OCI-LY7 (cell line): ENCODE measurements around the gene CFP. TPM values are rescaled to one million over a fixed set of nuclear protein-coding genes. Genes with fewer than 3 reads are reported as not detected.

ENCODE experiments used
- BruUV-seq: library from RNA; stranded (reverse); fragments of 400-500 nt; replicated peaks from 2 replicates; lab custom pipeline; 2021; lab: Mats Ljungman, UMichigan
- CTCF ChIA-PET: fragments of 300-600 bp; sonication (Branson Sonifier 250); formaldehyde crosslinking; loops from one replicate; lab custom pipeline; 2022; ENCODE audit warnings: antibody characterized with exemption; ENCODE audit not compliant: unreplicated experiment; lab: Charles Lee
- POLR2A ChIA-PET: fragments of 300-600 bp; sonication (Branson Sonifier 250); formaldehyde crosslinking; loops from one replicate; lab custom pipeline; 2022; ENCODE audit warnings: antibody characterized with exemption; lab: Charles Lee
- DNase-seq: peaks from one replicate; pipeline ENCODE4 v3.0.0-alpha.2; 2015; ENCODE audit warnings: low spot score
- H2AFZ ChIP-seq: fragments of 200-600 bp; sonication (generic), shearing (Covaris generic); 2 replicates; pipeline ENCODE4 v1.6.1; 2014; ENCODE audit warnings: mild to moderate bottlenecking, antibody characterized with exemption, low read length, moderate library complexity
- H3K27ac ChIP-seq: fragments of 200-600 bp; sonication (generic); 2 replicates; pipeline ENCODE4 v1.5.1; 2014; ENCODE audit warnings: mixed run types, low read depth, mild to moderate bottlenecking, moderate library complexity, low read length, inconsistent platforms; ENCODE audit not compliant: poor library complexity, severe bottlenecking
- H3K36me3 ChIP-seq: fragments of 200-600 bp; sonication (generic); 2 replicates; pipeline ENCODE4 v1.6.1; 2014; ENCODE audit warnings: mild to moderate bottlenecking, antibody characterized with exemption, low read length, moderate library complexity, mixed read lengths; ENCODE audit not compliant: insufficient read depth
- H3K4me1 ChIP-seq: fragments of 200-600 bp; sonication (generic); 2 replicates; pipeline ENCODE4 v1.5.1; 2014; ENCODE audit warnings: mild to moderate bottlenecking, low read length; ENCODE audit not compliant: insufficient read depth, poor library complexity, severe bottlenecking
- H3K4me2 ChIP-seq: fragments of 200-600 bp; sonication (generic); 2 replicates; pipeline ENCODE4 v1.6.1; 2014; ENCODE audit warnings: mild to moderate bottlenecking, low read length
- H3K4me3 ChIP-seq: fragments of 200-600 bp; sonication (generic); 2 replicates; pipeline ENCODE4 v1.5.1; 2014; ENCODE audit warnings: mild to moderate bottlenecking, low read depth, low read length; ENCODE audit not compliant: poor library complexity, severe bottlenecking
- H3K79me2 ChIP-seq: fragments of 200-600 bp; sonication (generic); 2 replicates; pipeline ENCODE4 v1.6.1; 2016; ENCODE audit warnings: low read depth, mild to moderate bottlenecking, low read length, moderate library complexity, mixed read lengths; ENCODE audit not compliant: insufficient read depth
- H3K9me2 ChIP-seq: fragments of 200-600 bp; sonication (generic); 2 replicates; pipeline ENCODE4 v1.6.1; 2016; ENCODE audit warnings: mild to moderate bottlenecking, low read length, mixed read lengths; ENCODE audit not compliant: insufficient read depth
- H3K9me3 ChIP-seq: fragments of 200-600 bp; sonication (generic); 2 replicates; pipeline ENCODE4 v1.6.1; 2014; ENCODE audit warnings: mild to moderate bottlenecking, mixed run types, low read length, mixed read lengths
- H4K20me1 ChIP-seq: fragments of 200-600 bp; sonication (generic); 2 replicates; pipeline ENCODE4 v1.6.1; 2014; ENCODE audit warnings: mild to moderate bottlenecking, antibody characterized with exemption, low read length, moderate library complexity, mixed read lengths; ENCODE audit not compliant: insufficient read depth
- EZH2phosphoT487 ChIP-seq: fragments of 200-600 bp; sonication (generic); IDR thresholded peaks from 2 replicates; pipeline ENCODE4 v1.6.1; 2018; ENCODE audit warnings: low read depth, borderline replicate concordance, mild to moderate bottlenecking, mixed run types, antibody characterized with exemption, low read length, moderate library complexity, mixed read lengths
- intact Hi-C: fragments of 100-400 bp; cut with micrococcal nuclease; formaldehyde crosslinking; loops from one replicate; pipeline ENCODE4 v1.10.0; 2022; ENCODE audit not compliant: unreplicated experiment
- total RNA-seq, 2 experiments: library from RNA; depleted of rRNA in 1 of 2; stranded (reverse); fragments of >200 nt in 1 of 2; shearing (Covaris generic) in 1 of 2; gene quantifications; 2 replicates each; pipeline ENCODE4 v1.2.3, GENCODE V29; 2014 to 2022
- TF ChIP-seq, protein P1 (sequence below): fragments of 200-600 bp; sonication (generic); conservative IDR thresholded peaks from 2 replicates; pipeline ENCODE4 v1.5.1; 2014; ENCODE audit warnings: mild to moderate bottlenecking, antibody characterized with exemption, low read length, moderate library complexity, mixed read lengths

The CFP gene
- total RNA-seq, 2 experiments from 2014 or later, result 4.2 to 4.7 TPM

GRCh38 chrX:47608130-47608810, 21.5 kb downstream of the CFP start:
- BruUV-seq, result no TSS peak
- H4K20me1 ChIP-seq, result no peaks in the 10 kb centered on the region
- H3K9me3 ChIP-seq, result no peaks in the 10 kb centered on the region
- no peak overlapping the region for H2AFZ ChIP-seq
- TF ChIP-seq EZH2phosphoT487, result no peak
- TF ChIP-seq, protein P1, sequence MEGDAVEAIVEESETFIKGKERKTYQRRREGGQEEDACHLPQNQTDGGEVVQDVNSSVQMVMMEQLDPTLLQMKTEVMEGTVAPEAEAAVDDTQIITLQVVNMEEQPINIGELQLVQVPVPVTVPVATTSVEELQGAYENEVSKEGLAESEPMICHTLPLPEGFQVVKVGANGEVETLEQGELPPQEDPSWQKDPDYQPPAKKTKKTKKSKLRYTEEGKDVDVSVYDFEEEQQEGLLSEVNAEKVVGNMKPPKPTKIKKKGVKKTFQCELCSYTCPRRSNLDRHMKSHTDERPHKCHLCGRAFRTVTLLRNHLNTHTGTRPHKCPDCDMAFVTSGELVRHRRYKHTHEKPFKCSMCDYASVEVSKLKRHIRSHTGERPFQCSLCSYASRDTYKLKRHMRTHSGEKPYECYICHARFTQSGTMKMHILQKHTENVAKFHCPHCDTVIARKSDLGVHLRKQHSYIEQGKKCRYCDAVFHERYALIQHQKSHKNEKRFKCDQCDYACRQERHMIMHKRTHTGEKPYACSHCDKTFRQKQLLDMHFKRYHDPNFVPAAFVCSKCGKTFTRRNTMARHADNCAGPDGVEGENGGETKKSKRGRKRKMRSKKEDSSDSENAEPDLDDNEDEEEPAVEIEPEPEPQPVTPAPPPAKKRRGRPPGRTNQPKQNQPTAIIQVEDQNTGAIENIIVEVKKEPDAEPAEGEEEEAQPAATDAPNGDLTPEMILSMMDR, result no peak
- H3K4me2 ChIP-seq, result no peak overlapping the region
- no peaks in the 10 kb centered on the region for H3K9me2 ChIP-seq
- no peaks in the 10 kb centered on the region for H3K79me2 ChIP-seq
- H3K36me3 ChIP-seq, result no peaks in the 10 kb centered on the region
- H3K4me3 ChIP-seq, result no peak overlapping the region
- no peak overlapping the region for H3K27ac ChIP-seq
- no peak for DNase-seq
- POLR2A ChIA-PET, result interaction anchor here (0.6 kb wide), 1 partner anchor 11 kb away, joined by 3 read pairs; no protein-coding TSS in a partner anchor
- CTCF ChIA-PET, result interaction anchor here (0.6 kb wide), 1 partner anchor 351 kb away, joined by 3 read pairs; no protein-coding TSS in a partner anchor
- no peaks in the 10 kb centered on the region for H3K4me1 ChIP-seq
- intact Hi-C loops, result no loop called here

GRCh38 chrX:47607091-47607490, 22.6 kb downstream of the CFP start:
- CTCF ChIA-PET, result no interaction called here
- H3K36me3 ChIP-seq, result no peaks in the 10 kb centered on the region

More at GRCh38 chrX:47607091-47607490, 22.6 kb downstream of the CFP start:
- H4K20me1 ChIP-seq, result no peaks in the 10 kb centered on the region
- no peaks in the 10 kb centered on the region for H3K9me2 ChIP-seq
- POLR2A ChIA-PET, result no interaction called here
- no peaks in the 10 kb centered on the region for H3K4me1 ChIP-seq
- no peak overlapping the region for H3K4me2 ChIP-seq
- no peak overlapping the region for H2AFZ ChIP-seq
- no peaks in the 10 kb centered on the region for H3K9me3 ChIP-seq
- no TSS peak for BruUV-seq
- intact Hi-C loops, result no loop called here
- H3K27ac ChIP-seq, result no peak overlapping the region
- H3K4me3 ChIP-seq, result no peak overlapping the region
- DNase-seq, result no peak
- H3K79me2 ChIP-seq, result no peaks in the 10 kb centered on the region
- TF ChIP-seq, protein P1, result no peak
- no peak for TF ChIP-seq EZH2phosphoT487
